Neuronal stem cell (in vitro differentiated cells): ENCODE results near the gene PPP2R5C.
A peak's percentile ranks its signal among the peaks of the same experiment; 100 is the strongest.

Experiments
- DNase-seq: peaks from one replicate; pipeline ENCODE4 v3.0.0-alpha.2; 2013; ENCODE audit warnings: low spot score
- H2AFZ ChIP-seq: one replicate; pipeline ENCODE4 v1.6.1; 2013; ENCODE audit warnings: mild to moderate bottlenecking, low read length, inconsistent platforms
- H2AK5ac ChIP-seq: 2 replicates; pipeline ENCODE4 v1.6.1; 2013; ENCODE audit warnings: low read depth, mild to moderate bottlenecking, inconsistent platforms, low read length, moderate library complexity, mixed read lengths
- H2BK120ac ChIP-seq: 2 replicates; pipeline ENCODE4 v1.6.1; 2013; ENCODE audit warnings: low read depth, mild to moderate bottlenecking, inconsistent platforms, low read length, moderate library complexity, mixed read lengths
- H2BK12ac ChIP-seq: one replicate; pipeline ENCODE4 v1.6.1; 2013; ENCODE audit warnings: low read length, inconsistent platforms
- H2BK15ac ChIP-seq: 2 replicates; pipeline ENCODE4 v1.6.1; 2013; ENCODE audit warnings: mild to moderate bottlenecking, low read length, inconsistent platforms, mixed read lengths
- H2BK5ac ChIP-seq: one replicate; pipeline ENCODE4 v1.6.1; 2013; ENCODE audit warnings: inconsistent platforms, mild to moderate bottlenecking, low read length, moderate library complexity
- H3K14ac ChIP-seq: one replicate; pipeline ENCODE4 v1.6.1; 2013; ENCODE audit warnings: low read length, inconsistent platforms
- H3K18ac ChIP-seq: 2 replicates; pipeline ENCODE4 v1.6.1; 2013; ENCODE audit warnings: low read length, inconsistent platforms
- H3K23ac ChIP-seq: 2 replicates; pipeline ENCODE4 v1.6.1; 2013; ENCODE audit warnings: low read depth, mild to moderate bottlenecking, mixed read lengths, low read length, inconsistent platforms; ENCODE audit not compliant: poor library complexity
- H3K27ac ChIP-seq: replicated peaks from 3 replicates; pipeline ENCODE4 v1.5.1; 2013; ENCODE audit warnings: low read length, inconsistent platforms
- H3K27me3 ChIP-seq, 3 experiments: 2 replicates each; pipeline ENCODE4 v1.6.1; 2013; ENCODE audit warnings: low read length in 3 of 3, mild to moderate bottlenecking in 2 of 3, inconsistent platforms in 1 of 3, low read depth in 1 of 3, mixed read lengths in 1 of 3, moderate library complexity in 1 of 3; ENCODE audit not compliant: control insufficient read depth in 3 of 3, insufficient read depth in 3 of 3
- H3K36me3 ChIP-seq, 2 donors: replicated peaks in 1 of 2; 2 replicates each; pipeline ENCODE4 v1.6.1; 2013; ENCODE audit warnings: low read length in 2 of 2; ENCODE audit not compliant: control insufficient read depth in 2 of 2, insufficient read depth in 2 of 2
- H3K4ac ChIP-seq: 2 replicates; pipeline ENCODE4 v1.6.1; 2013; ENCODE audit warnings: inconsistent platforms, mild to moderate bottlenecking, low read length, moderate library complexity
- H3K4me1 ChIP-seq, 2 donors: 1 replicate in 1 of 2; 2 replicates in 1 of 2; pipeline ENCODE4 v1.6.1; 2013; ENCODE audit warnings: low read length in 2 of 2, low read depth in 1 of 2; ENCODE audit not compliant: control insufficient read depth in 2 of 2, insufficient read depth in 1 of 2
- H3K4me2 ChIP-seq: one replicate; pipeline ENCODE4 v1.6.1; 2013; ENCODE audit warnings: mild to moderate bottlenecking, low read length, inconsistent platforms; ENCODE audit not compliant: insufficient read depth, poor library complexity, severe bottlenecking
- H3K4me3 ChIP-seq, 2 donors: 2 replicates each; pipeline ENCODE4 v1.5.1; 2013; ENCODE audit warnings: low read length in 2 of 2, mild to moderate bottlenecking in 2 of 2, inconsistent platforms in 1 of 2, moderate library complexity in 1 of 2
- H3K79me1 ChIP-seq: one replicate; pipeline ENCODE4 v1.6.1; 2013; ENCODE audit warnings: low read depth, mild to moderate bottlenecking, inconsistent platforms, low read length, moderate library complexity
- H3K9ac ChIP-seq: one replicate; pipeline ENCODE4 v1.6.1; 2013; ENCODE audit warnings: mild to moderate bottlenecking, low read depth, low read length, inconsistent platforms; ENCODE audit not compliant: poor library complexity
- H3K9me3 ChIP-seq, 2 donors: replicated peaks in 1 of 2; 2 replicates each; pipeline versions ENCODE3 to v1.6.1; 2013; ENCODE audit warnings: low read length in 2 of 2, mild to moderate bottlenecking in 2 of 2, inconsistent platforms in 1 of 2, low read depth in 1 of 2, mixed read lengths in 1 of 2, moderate library complexity in 1 of 2; ENCODE audit not compliant: control insufficient read depth in 2 of 2, insufficient read depth in 1 of 2
- H4K8ac ChIP-seq: one replicate; pipeline ENCODE4 v1.6.1; 2013; ENCODE audit warnings: low read depth, mild to moderate bottlenecking, inconsistent platforms, low read length, moderate library complexity
- H4K91ac ChIP-seq: one replicate; pipeline ENCODE4 v1.6.1; 2013; ENCODE audit warnings: low read length, low read depth, mild to moderate bottlenecking, inconsistent platforms; ENCODE audit not compliant: poor library complexity
- WGBS, 2 donors: extraction: QIAGEN DNeasy Blood & Tissue Kit; methylation state at CpG; one replicate each; pipeline ENCODE4 v1.1.7; 2013; ENCODE audit warnings: missing lambda C conversion rate in 2 of 2, mixed read lengths in 1 of 2; ENCODE audit not compliant: insufficient read length in 2 of 2, insufficient replicate concordance in 1 of 2; ENCODE audit errors: extremely low coverage in 2 of 2; 5-methylcytosine and 5-hydroxymethylcytosine counted together

PPP2R5C gene

GRCh38 chr14:101918065-101918989 is 156.8 kb downstream of the PPP2R5C start:
- Histone ChIP-seq H3K4me1 (peaks cover 0 to 13% of the 10 kb centered on the region in 2 donors), H2BK12ac (no peak overlapping the region), H3K36me3 (peaks cover 12 to 50% of the 10 kb centered on the region in 2 donors), H4K91ac (no peak overlapping the region), H3K9ac (no peak overlapping the region), H3K23ac (no peak overlapping the region), H3K27me3 (no peaks in the 10 kb centered on the region), H3K79me1 (no peaks in the 10 kb centered on the region), H2AK5ac (no peak overlapping the region), H3K4ac (no peak overlapping the region), H3K27ac (peak overlapping the region; percentile 51), H2BK5ac (no peak overlapping the region), H3K4me3 (no peak overlapping the region), H3K9me3 (no peaks in the 10 kb centered on the region), H3K4me2 (no peak overlapping the region), H3K18ac (no peak overlapping the region), H4K8ac (no peak overlapping the region), H2AFZ (no peak overlapping the region), H3K14ac (no peak overlapping the region), H2BK15ac (no peak overlapping the region), H2BK120ac (no peak overlapping the region)
- no CpG with 5 or more reads among the region's 22 CpGs for WGBS, 2 donors
- no peak for DNase-seq

DNA sequence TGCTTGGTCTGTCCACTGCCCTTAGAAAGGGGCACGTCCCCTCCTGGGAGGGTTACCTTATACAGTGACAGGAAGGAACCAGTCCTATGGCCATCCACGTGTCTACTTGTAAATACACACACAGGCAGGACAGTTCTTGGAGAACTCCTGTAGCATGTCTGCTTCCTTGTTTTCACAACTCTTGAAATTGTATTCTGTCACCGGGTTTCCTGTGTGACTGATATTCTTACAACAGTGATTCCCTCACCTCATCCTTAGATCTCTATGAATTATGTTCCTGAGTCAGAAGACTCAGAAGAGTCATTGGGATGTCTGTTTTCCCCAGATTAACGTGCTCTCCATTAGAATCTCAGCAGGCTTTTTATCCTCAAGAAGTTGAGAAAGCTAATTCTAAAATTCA is 158.8 kb downstream of the PPP2R5C start:
- H3K4me1 ChIP-seq = peaks cover 0 to 13% of the 10 kb centered on the region in 2 donors
- no peak overlapping the region for H3K9ac ChIP-seq
- H2BK120ac ChIP-seq = no peak overlapping the region
- H2BK5ac ChIP-seq = no peak overlapping the region
- peaks cover 8 to 42% of the 10 kb centered on the region in 2 donors for H3K36me3 ChIP-seq
- DNase-seq = no peak
- H2AFZ ChIP-seq = no peak overlapping the region
- H3K27ac ChIP-seq = no peak overlapping the region
- H3K23ac ChIP-seq = no peak overlapping the region
- no peak overlapping the region for H3K4me2 ChIP-seq
- H2BK12ac ChIP-seq = no peak overlapping the region
- no peaks in the 10 kb centered on the region for H3K79me1 ChIP-seq
- no CpG with 5 or more reads among the region's 4 CpGs for WGBS, 2 donors
- no peak overlapping the region for H2BK15ac ChIP-seq
- H3K14ac ChIP-seq = no peak overlapping the region
- H2AK5ac ChIP-seq = no peak overlapping the region
- no peak overlapping the region for H3K18ac ChIP-seq
- H3K9me3 ChIP-seq = no peaks in the 10 kb centered on the region
- H4K91ac ChIP-seq = no peak overlapping the region
- no peak overlapping the region for H4K8ac ChIP-seq
- no peaks in the 10 kb centered on the region for H3K27me3 ChIP-seq
- no peak overlapping the region for H3K4ac ChIP-seq
- H3K4me3 ChIP-seq = no peak overlapping the region

GRCh38 chr14:101922866-101923265 is 161.4 kb downstream of the PPP2R5C start:
- no peak for DNase-seq
- Histone ChIP-seq H3K4me1 (peaks cover 0 to 3% of the 10 kb centered on the region in 2 donors), H3K9me3 (no peaks in the 10 kb centered on the region), H2AK5ac (no peak overlapping the region), H3K27me3 (no peaks in the 10 kb centered on the region), H4K8ac (no peak overlapping the region), H2BK15ac (no peak overlapping the region), H2BK5ac (no peak overlapping the region), H3K23ac (no peak overlapping the region), H2AFZ (no peak overlapping the region), H2BK120ac (no peak overlapping the region), H2BK12ac (no peak overlapping the region), H3K4me2 (no peak overlapping the region), H3K4ac (no peak overlapping the region), H3K27ac (peak overlapping the region; percentile 7), H3K4me3 (no peak overlapping the region), H3K14ac (no peak overlapping the region), H4K91ac (no peak overlapping the region), H3K18ac (no peak overlapping the region), H3K36me3 (peaks cover 8 to 46% of the 10 kb centered on the region in 2 donors), H3K9ac (no peak overlapping the region), H3K79me1 (no peaks in the 10 kb centered on the region)
- WGBS, 2 donors = no CpG with 5 or more reads among the region's 7 CpGs

DNA sequence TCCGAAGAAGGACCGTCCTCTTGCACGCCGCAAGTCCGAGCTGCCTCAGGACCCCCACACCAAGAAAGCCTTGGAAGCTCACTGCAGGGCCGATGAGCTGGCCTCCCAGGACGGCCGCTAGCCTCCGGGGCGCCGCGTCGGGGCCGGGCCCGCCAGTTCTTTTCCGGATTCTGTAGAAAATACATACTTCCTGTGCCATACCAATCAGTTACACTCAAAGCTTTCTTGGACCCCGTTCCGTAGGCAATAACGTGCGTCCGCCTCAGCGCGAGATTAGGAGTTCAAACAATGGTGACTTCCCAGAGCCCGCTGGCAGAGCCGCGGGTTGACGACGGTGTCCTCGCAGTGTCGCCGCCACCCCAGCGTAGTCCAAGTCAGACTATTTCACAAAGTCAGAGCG is 163.6 kb downstream of the PPP2R5C start:
- no peak overlapping the region for H2BK15ac ChIP-seq
- no peak overlapping the region for H3K9ac ChIP-seq
- H2BK5ac ChIP-seq = no peak overlapping the region
- no peak overlapping the region for H3K14ac ChIP-seq
- H2BK120ac ChIP-seq = no peak overlapping the region
- H3K4ac ChIP-seq = no peak overlapping the region
- no peak overlapping the region for H3K23ac ChIP-seq
- no peak overlapping the region for H4K91ac ChIP-seq
- WGBS, 2 donors = no CpG with 5 or more reads among the region's 33 CpGs
- no peak overlapping the region for H2BK12ac ChIP-seq
- H3K4me1 ChIP-seq = no peaks in the 10 kb centered on the region
- H3K79me1 ChIP-seq = no peaks in the 10 kb centered on the region
- no peak overlapping the region for H3K18ac ChIP-seq
- no peak overlapping the region for H2AFZ ChIP-seq
- H3K27ac ChIP-seq = no peak overlapping the region
- H3K4me3 ChIP-seq = no peak overlapping the region
- no peak overlapping the region for H2AK5ac ChIP-seq
- peaks cover 4 to 43% of the 10 kb centered on the region in 2 donors for H3K36me3 ChIP-seq
- no peak overlapping the region for H4K8ac ChIP-seq
- H3K27me3 ChIP-seq = no peaks in the 10 kb centered on the region
- no peak overlapping the region for H3K4me2 ChIP-seq
- DNase-seq = no peak
- no peaks in the 10 kb centered on the region for H3K9me3 ChIP-seq
